Measurements from ENCODE around the gene AUTS2.
"Not testable (repeated sequence)": the region's sequence is repeated elsewhere in the genome, so short reads cannot be mapped to it uniquely, and the experiment has no call there.

The AUTS2 gene

GRCh38 chr7:70594170-70594569, 995.9 kb downstream of the AUTS2 start:
- TF ChIP-seq, protein P1, sequence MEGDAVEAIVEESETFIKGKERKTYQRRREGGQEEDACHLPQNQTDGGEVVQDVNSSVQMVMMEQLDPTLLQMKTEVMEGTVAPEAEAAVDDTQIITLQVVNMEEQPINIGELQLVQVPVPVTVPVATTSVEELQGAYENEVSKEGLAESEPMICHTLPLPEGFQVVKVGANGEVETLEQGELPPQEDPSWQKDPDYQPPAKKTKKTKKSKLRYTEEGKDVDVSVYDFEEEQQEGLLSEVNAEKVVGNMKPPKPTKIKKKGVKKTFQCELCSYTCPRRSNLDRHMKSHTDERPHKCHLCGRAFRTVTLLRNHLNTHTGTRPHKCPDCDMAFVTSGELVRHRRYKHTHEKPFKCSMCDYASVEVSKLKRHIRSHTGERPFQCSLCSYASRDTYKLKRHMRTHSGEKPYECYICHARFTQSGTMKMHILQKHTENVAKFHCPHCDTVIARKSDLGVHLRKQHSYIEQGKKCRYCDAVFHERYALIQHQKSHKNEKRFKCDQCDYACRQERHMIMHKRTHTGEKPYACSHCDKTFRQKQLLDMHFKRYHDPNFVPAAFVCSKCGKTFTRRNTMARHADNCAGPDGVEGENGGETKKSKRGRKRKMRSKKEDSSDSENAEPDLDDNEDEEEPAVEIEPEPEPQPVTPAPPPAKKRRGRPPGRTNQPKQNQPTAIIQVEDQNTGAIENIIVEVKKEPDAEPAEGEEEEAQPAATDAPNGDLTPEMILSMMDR (IDR thresholded peaks at IDR 0.05; ENCODE audit: insufficient read depth, low read length) = no peak
- TF ChIP-seq POLR2AphosphoS5 (IDR thresholded peaks at IDR 0.05; ENCODE audit: low read depth) (no peak), SPI1 (IDR thresholded peaks at IDR 0.05; ENCODE audit: borderline replicate concordance, low read depth) (no peak), GABPA (IDR thresholded peaks at IDR 0.05; ENCODE audit: low read depth) (no peak)
- TF ChIP-seq, protein P2, sequence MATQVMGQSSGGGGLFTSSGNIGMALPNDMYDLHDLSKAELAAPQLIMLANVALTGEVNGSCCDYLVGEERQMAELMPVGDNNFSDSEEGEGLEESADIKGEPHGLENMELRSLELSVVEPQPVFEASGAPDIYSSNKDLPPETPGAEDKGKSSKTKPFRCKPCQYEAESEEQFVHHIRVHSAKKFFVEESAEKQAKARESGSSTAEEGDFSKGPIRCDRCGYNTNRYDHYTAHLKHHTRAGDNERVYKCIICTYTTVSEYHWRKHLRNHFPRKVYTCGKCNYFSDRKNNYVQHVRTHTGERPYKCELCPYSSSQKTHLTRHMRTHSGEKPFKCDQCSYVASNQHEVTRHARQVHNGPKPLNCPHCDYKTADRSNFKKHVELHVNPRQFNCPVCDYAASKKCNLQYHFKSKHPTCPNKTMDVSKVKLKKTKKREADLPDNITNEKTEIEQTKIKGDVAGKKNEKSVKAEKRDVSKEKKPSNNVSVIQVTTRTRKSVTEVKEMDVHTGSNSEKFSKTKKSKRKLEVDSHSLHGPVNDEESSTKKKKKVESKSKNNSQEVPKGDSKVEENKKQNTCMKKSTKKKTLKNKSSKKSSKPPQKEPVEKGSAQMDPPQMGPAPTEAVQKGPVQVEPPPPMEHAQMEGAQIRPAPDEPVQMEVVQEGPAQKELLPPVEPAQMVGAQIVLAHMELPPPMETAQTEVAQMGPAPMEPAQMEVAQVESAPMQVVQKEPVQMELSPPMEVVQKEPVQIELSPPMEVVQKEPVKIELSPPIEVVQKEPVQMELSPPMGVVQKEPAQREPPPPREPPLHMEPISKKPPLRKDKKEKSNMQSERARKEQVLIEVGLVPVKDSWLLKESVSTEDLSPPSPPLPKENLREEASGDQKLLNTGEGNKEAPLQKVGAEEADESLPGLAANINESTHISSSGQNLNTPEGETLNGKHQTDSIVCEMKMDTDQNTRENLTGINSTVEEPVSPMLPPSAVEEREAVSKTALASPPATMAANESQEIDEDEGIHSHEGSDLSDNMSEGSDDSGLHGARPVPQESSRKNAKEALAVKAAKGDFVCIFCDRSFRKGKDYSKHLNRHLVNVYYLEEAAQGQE (IDR thresholded peaks at IDR 0.05; ENCODE audit: insufficient replicate concordance, low read depth) = no peak
- Histone ChIP-seq H3K27me3 (ENCODE audit: insufficient read depth, poor library complexity, severe bottlenecking) (peaks cover 19% of the 10 kb centered on the region), H3K4me3 (replicated peaks; ENCODE audit: insufficient read depth, low read length) (no peak overlapping the region), H3K27ac (replicated peaks) (no peak overlapping the region)
- DNase-seq (ENCODE audit: low read depth in 1 of 2, low spot score in 1 of 2) = no peak

- not testable (repeated sequence) for H3K27ac ChIP-seq (replicated peaks); H3K4me3 ChIP-seq (replicated peaks; ENCODE audit: insufficient read depth, low read length); DNase-seq (ENCODE audit: low read depth in 1 of 2, low spot score in 1 of 2)
- H3K27me3 ChIP-seq (ENCODE audit: insufficient read depth, poor library complexity, severe bottlenecking) = peaks cover 19% of the 10 kb centered on the region
Measured at GRCh38 chr7:70594885-70595284, 996.6 kb downstream of the AUTS2 start.

DNA sequence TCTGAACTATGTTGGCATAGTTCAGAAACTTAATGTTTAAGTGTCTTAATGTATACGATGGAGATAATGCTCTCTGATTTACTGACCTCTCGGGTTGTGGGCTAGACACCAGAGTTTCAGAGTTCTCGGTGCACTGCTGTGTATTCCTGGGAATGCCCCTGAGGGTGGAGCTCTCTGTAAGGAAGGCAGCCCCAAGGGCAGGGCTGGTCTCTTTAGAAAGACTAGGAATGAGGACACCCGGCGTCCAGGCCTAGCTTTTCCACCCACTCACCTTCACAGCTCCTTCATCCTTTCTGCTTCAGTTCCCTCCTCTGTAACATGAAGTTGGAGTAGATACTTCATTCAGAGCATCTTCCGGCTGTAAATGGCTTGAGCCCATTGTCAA, 997.1 kb downstream of the AUTS2 start:
- Histone ChIP-seq H3K4me3 (replicated peaks; ENCODE audit: insufficient read depth, low read length) (no peak overlapping the region), H3K27ac (replicated peaks) (no peak overlapping the region), H3K27me3 (ENCODE audit: insufficient read depth, poor library complexity, severe bottlenecking) (peaks cover 19% of the 10 kb centered on the region)
- TF ChIP-seq, protein P2 (IDR thresholded peaks at IDR 0.05; ENCODE audit: insufficient replicate concordance, low read depth) = no peak
- no peak for TF ChIP-seq GABPA (IDR thresholded peaks at IDR 0.05; ENCODE audit: low read depth)
- TF ChIP-seq POLR2AphosphoS5 (IDR thresholded peaks at IDR 0.05; ENCODE audit: low read depth) = no peak
- TF ChIP-seq, protein P1 (IDR thresholded peaks at IDR 0.05; ENCODE audit: insufficient read depth, low read length) = no peak
- TF ChIP-seq SPI1 (IDR thresholded peaks at IDR 0.05; ENCODE audit: borderline replicate concordance, low read depth) = no peak
- DNase-seq (ENCODE audit: low read depth in 1 of 2, low spot score in 1 of 2) = no peak

- no peak for DNase-seq (ENCODE audit: low read depth in 1 of 2, low spot score in 1 of 2)
- TF ChIP-seq, protein P2 (IDR thresholded peaks at IDR 0.05; ENCODE audit: insufficient replicate concordance, low read depth) = no peak
- TF ChIP-seq SPI1 (IDR thresholded peaks at IDR 0.05; ENCODE audit: borderline replicate concordance, low read depth) (no peak), GABPA (IDR thresholded peaks at IDR 0.05; ENCODE audit: low read depth) (no peak), POLR2AphosphoS5 (IDR thresholded peaks at IDR 0.05; ENCODE audit: low read depth) (no peak)
- TF ChIP-seq, protein P1 (IDR thresholded peaks at IDR 0.05; ENCODE audit: insufficient read depth, low read length) = no peak
- Histone ChIP-seq H3K27me3 (ENCODE audit: insufficient read depth, poor library complexity, severe bottlenecking) (peaks cover 19% of the 10 kb centered on the region), H3K27ac (replicated peaks) (no peak overlapping the region), H3K4me3 (replicated peaks; ENCODE audit: insufficient read depth, low read length) (no peak overlapping the region)
Measured at GRCh38 chr7:70595755-70596597, 997.7 kb downstream of the AUTS2 start.

Measured in HL-60 (cell line).